ENCODE results near the gene JAKMIP1. TPM values are rescaled to one million over a fixed set of nuclear protein-coding genes. Genes with fewer than 3 reads are reported as not detected.

The JAKMIP1 gene
- total RNA-seq, 1 experiment from 2014 or later: not detected

GRCh38 chr4:6028168-6028567 is 172.2 kb downstream of the JAKMIP1 start:
- H3K27me3 ChIP-seq (ENCODE audit: insufficient read depth, low read length): no peaks in the 10 kb centered on the region
- ChIA-PET CTCF (no interaction called here), RAD21 (ENCODE audit: low non-redundant PET in 1 of 2, low total read pairs in 2 of 2, uncharacterized antibody in 2 of 2, unreplicated experiment in 2 of 2) (no interaction called here), POLR2A (no interaction called here)
- no peak overlapping the region for H3K4me2 ChIP-seq (ENCODE audit: low read length)
- no TSS peak for BruUV-seq (replicated peaks)
- DNase-seq (ENCODE audit: low read depth, low spot score): no peak
- H4K20me1 ChIP-seq (ENCODE audit: insufficient read depth): no peaks in the 10 kb centered on the region
- no peak for TF ChIP-seq POLR2A (IDR thresholded peaks at IDR 0.05; ENCODE audit: borderline replicate concordance, extremely low read depth, insufficient read depth, insufficient read length)
- no peak for TF ChIP-seq ELF1 (IDR thresholded peaks at IDR 0.05; ENCODE audit: borderline replicate concordance, low read depth)
- TF ChIP-seq TCF7L2 (IDR thresholded peaks at IDR 0.05; ENCODE audit: borderline replicate concordance, extremely low read depth, insufficient read depth, insufficient read length): no peak
- TF ChIP-seq, protein P1, sequence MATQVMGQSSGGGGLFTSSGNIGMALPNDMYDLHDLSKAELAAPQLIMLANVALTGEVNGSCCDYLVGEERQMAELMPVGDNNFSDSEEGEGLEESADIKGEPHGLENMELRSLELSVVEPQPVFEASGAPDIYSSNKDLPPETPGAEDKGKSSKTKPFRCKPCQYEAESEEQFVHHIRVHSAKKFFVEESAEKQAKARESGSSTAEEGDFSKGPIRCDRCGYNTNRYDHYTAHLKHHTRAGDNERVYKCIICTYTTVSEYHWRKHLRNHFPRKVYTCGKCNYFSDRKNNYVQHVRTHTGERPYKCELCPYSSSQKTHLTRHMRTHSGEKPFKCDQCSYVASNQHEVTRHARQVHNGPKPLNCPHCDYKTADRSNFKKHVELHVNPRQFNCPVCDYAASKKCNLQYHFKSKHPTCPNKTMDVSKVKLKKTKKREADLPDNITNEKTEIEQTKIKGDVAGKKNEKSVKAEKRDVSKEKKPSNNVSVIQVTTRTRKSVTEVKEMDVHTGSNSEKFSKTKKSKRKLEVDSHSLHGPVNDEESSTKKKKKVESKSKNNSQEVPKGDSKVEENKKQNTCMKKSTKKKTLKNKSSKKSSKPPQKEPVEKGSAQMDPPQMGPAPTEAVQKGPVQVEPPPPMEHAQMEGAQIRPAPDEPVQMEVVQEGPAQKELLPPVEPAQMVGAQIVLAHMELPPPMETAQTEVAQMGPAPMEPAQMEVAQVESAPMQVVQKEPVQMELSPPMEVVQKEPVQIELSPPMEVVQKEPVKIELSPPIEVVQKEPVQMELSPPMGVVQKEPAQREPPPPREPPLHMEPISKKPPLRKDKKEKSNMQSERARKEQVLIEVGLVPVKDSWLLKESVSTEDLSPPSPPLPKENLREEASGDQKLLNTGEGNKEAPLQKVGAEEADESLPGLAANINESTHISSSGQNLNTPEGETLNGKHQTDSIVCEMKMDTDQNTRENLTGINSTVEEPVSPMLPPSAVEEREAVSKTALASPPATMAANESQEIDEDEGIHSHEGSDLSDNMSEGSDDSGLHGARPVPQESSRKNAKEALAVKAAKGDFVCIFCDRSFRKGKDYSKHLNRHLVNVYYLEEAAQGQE (IDR thresholded peaks at IDR 0.05; ENCODE audit: low read depth): no peak
- TF ChIP-seq CEBPB (IDR thresholded peaks at IDR 0.05; ENCODE audit: low read depth): no peak
- no peak for ATAC-seq
- no peak overlapping the region for H3K4me3 ChIP-seq (replicated peaks in 1 of 2; ENCODE audit: low read depth in 1 of 2, low read length in 2 of 2)
- H3K9me2 ChIP-seq (ENCODE audit: insufficient read depth): no peaks in the 10 kb centered on the region
- H3K36me3 ChIP-seq (ENCODE audit: control insufficient read depth in 1 of 2, insufficient read depth in 2 of 2, low read length in 2 of 2): no peaks in the 10 kb centered on the region
- H3K27ac ChIP-seq (ENCODE audit: low read depth, low read length): no peak overlapping the region
- H3K9ac ChIP-seq (ENCODE audit: low read length): no peak overlapping the region
- H3K4me1 ChIP-seq (ENCODE audit: control insufficient read depth in 1 of 2, insufficient read depth in 2 of 2, low read length in 2 of 2): no peaks in the 10 kb centered on the region
- no peaks in the 10 kb centered on the region for H3K9me3 ChIP-seq (ENCODE audit: control insufficient read depth in 1 of 2, insufficient read depth in 1 of 2, low read depth in 1 of 2, low read length in 2 of 2)
- no peaks in the 10 kb centered on the region for H3K79me2 ChIP-seq (ENCODE audit: insufficient read depth, low read length)
- intact Hi-C loops (cut with micrococcal nuclease): no loop called here
- no peak overlapping the region for H2AFZ ChIP-seq (ENCODE audit: low read depth, low read length, poor library complexity, severe bottlenecking)

DNA sequence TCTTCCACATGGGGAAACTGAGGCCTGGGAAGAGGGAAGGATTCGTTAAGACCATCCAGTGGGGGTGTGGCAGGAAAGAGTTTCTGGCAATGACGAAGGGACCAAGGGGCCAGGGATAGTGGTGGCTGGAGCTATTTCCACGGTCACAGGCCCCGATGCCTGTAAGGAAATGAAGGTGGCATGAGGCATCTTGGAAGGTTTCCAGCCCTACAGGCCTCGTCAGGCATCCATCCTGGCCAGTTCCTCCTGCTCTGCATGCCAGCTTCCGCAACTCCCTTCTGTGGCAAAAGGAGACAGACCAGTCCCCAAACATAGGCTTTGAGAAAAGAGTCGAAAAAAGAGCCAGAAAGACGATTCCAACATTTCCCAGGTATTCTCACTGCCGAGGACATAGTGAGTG is 173.0 kb downstream of the JAKMIP1 start:
- Histone ChIP-seq H3K9me3 (ENCODE audit: control insufficient read depth in 1 of 2, insufficient read depth in 1 of 2, low read depth in 1 of 2, low read length in 2 of 2) (no peaks in the 10 kb centered on the region), H2AFZ (ENCODE audit: low read depth, low read length, poor library complexity, severe bottlenecking) (no peak overlapping the region), H3K4me1 (ENCODE audit: control insufficient read depth in 1 of 2, insufficient read depth in 2 of 2, low read length in 2 of 2) (no peaks in the 10 kb centered on the region), H3K27me3 (ENCODE audit: insufficient read depth, low read length) (no peaks in the 10 kb centered on the region), H3K27ac (ENCODE audit: low read depth, low read length) (no peak overlapping the region), H3K9ac (ENCODE audit: low read length) (no peak overlapping the region), H4K20me1 (ENCODE audit: insufficient read depth) (no peaks in the 10 kb centered on the region), H3K4me2 (ENCODE audit: low read length) (no peak overlapping the region), H3K4me3 (replicated peaks in 1 of 2; ENCODE audit: low read depth in 1 of 2, low read length in 2 of 2) (no peak overlapping the region), H3K36me3 (ENCODE audit: control insufficient read depth in 1 of 2, insufficient read depth in 2 of 2, low read length in 2 of 2) (no peaks in the 10 kb centered on the region), H3K9me2 (ENCODE audit: insufficient read depth) (no peaks in the 10 kb centered on the region), H3K79me2 (ENCODE audit: insufficient read depth, low read length) (no peaks in the 10 kb centered on the region)
- BruUV-seq (replicated peaks): no TSS peak
- ChIA-PET CTCF (no interaction called here), RAD21 (ENCODE audit: low non-redundant PET in 1 of 2, low total read pairs in 2 of 2, uncharacterized antibody in 2 of 2, unreplicated experiment in 2 of 2) (no interaction called here), POLR2A (no interaction called here)
- ATAC-seq (no peak), DNase-seq (ENCODE audit: low read depth, low spot score) (no peak)
- intact Hi-C loops (cut with micrococcal nuclease): no loop called here
- no peak for TF ChIP-seq YY1 (IDR thresholded peaks at IDR 0.05; ENCODE audit: extremely low read depth, insufficient replicate concordance, low read depth, low read length)
- no peak for TF ChIP-seq JUND (IDR thresholded peaks at IDR 0.05)
- TF ChIP-seq CEBPB (IDR thresholded peaks at IDR 0.05; ENCODE audit: low read depth): no peak
- TF ChIP-seq MAX (IDR thresholded peaks at IDR 0.05): no peak
- no peak for TF ChIP-seq ZBTB33 (IDR thresholded peaks at IDR 0.05; ENCODE audit: extremely low read depth, insufficient replicate concordance, low read length)
- TF ChIP-seq, protein P1 (IDR thresholded peaks at IDR 0.05; ENCODE audit: low read depth): no peak
- TF ChIP-seq EZH2 (IDR thresholded peaks at IDR 0.05): no peak
